HG03095 (cell line): ENCODE measurements around the gene FRS3.
"Not testable (repeated sequence)": the region's sequence is repeated elsewhere in the genome, so short reads cannot be mapped to it uniquely, and the experiment has no call there.

ENCODE experiments used
- ATAC-seq: cut with Tn5 transposase; IDR thresholded peaks from one replicate; pipeline ENCODE4 v1.9.1; 2021; ENCODE audit warnings: moderate library complexity; ENCODE audit not compliant: unreplicated experiment

The FRS3 gene

GRCh38 chr6:41770381-41771057, 9.2 kb downstream of the FRS3 start:
- ATAC-seq: no peak

GRCh38 chr6:41769376-41769775, 10.3 kb downstream of the FRS3 start:
- ATAC-seq: no peak

GRCh38 chr6:41768545-41769308, 11.0 kb downstream of the FRS3 start:
- no peak for ATAC-seq

GRCh38 chr6:41767112-41767833, 12.4 kb downstream of the FRS3 start:
- ATAC-seq: no peak

- ATAC-seq: not testable (repeated sequence)
Observed at GRCh38 chr6:41766043-41766664, 13.5 kb downstream of the FRS3 start.

- no peak for ATAC-seq
Observed at GRCh38 chr6:41763470-41763869, 16.2 kb downstream of the FRS3 start.

- no peak for ATAC-seq
Observed at GRCh38 chr6:41759905-41760579, 19.7 kb downstream of the FRS3 start.

GRCh38 chr6:41759106-41759904, 20.4 kb downstream of the FRS3 start:
- no peak for ATAC-seq

GRCh38 chr6:41758641-41759035, 21.1 kb downstream of the FRS3 start:
- ATAC-seq: no peak

GRCh38 chr6:41757931-41758640, 21.6 kb downstream of the FRS3 start:
- ATAC-seq: no peak

- ATAC-seq: no peak
Observed at GRCh38 chr6:41757271-41757670, 22.4 kb downstream of the FRS3 start.

- ATAC-seq: no peak
Observed at GRCh38 chr6:41756354-41756753, 23.3 kb downstream of the FRS3 start.

- no peak for ATAC-seq
Observed at GRCh38 chr6:41755895-41756294, 23.8 kb downstream of the FRS3 start.

GRCh38 chr6:41750374-41750773, 29.3 kb downstream of the FRS3 start:
- ATAC-seq: no peak

- ATAC-seq: no peak
Observed at GRCh38 chr6:41748542-41748941, 31.2 kb downstream of the FRS3 start.

- no peak for ATAC-seq
Observed at GRCh38 chr6:41748102-41748477, 31.6 kb downstream of the FRS3 start.

- ATAC-seq: no peak
Observed at GRCh38 chr6:41747256-41748101, 32.2 kb downstream of the FRS3 start, which contains the start of gene PGC. PGC (minus strand) TSS chr6:41747397; CDS start chr6:41747334, 63 bp downstream.

- ATAC-seq: no peak
Observed at GRCh38 chr6:41746107-41746506, 33.6 kb downstream of the FRS3 start.
